GM10847 (cell line): ENCODE results near the gene ZNF740.

Experiments used
- POLR2A ChIP-seq: IDR thresholded peaks from 2 replicates; pipeline ENCODE4 v1.6.1; 2011; ENCODE audit not compliant: insufficient read length; ENCODE audit errors: extremely low read depth

The ZNF740 gene

DNA sequence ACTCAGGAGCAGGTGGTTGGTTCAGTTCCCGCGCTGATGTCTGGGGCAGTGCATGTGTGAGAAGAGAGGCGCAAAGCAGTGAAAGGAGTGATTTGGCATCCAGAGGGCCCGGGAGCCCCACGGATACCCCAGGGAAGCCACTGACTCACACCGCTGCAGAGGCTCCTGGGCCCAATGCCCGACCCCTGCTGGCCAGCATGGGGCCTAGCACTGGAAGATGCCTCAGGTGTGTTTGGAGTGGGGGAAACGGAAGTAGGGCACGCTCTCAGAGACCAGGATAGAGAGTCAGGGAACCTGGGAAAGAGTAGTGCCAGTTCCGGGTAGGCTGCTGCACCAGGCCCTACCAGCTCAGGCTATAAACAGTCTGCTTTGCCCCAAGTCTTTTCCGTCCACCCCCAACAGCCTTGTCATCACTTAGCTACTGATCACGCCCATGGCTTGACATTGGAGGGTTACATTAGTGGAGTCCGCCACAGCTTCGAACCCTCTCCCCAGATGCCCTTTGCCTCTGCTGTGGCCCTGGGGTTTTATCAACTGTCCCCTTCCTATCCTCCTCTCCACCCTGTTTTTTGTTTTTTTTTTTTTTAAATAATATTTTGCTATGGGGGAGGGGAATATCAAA lies 9.7 kb downstream of the ZNF740 start:
- no peak for TF ChIP-seq POLR2A

DNA sequence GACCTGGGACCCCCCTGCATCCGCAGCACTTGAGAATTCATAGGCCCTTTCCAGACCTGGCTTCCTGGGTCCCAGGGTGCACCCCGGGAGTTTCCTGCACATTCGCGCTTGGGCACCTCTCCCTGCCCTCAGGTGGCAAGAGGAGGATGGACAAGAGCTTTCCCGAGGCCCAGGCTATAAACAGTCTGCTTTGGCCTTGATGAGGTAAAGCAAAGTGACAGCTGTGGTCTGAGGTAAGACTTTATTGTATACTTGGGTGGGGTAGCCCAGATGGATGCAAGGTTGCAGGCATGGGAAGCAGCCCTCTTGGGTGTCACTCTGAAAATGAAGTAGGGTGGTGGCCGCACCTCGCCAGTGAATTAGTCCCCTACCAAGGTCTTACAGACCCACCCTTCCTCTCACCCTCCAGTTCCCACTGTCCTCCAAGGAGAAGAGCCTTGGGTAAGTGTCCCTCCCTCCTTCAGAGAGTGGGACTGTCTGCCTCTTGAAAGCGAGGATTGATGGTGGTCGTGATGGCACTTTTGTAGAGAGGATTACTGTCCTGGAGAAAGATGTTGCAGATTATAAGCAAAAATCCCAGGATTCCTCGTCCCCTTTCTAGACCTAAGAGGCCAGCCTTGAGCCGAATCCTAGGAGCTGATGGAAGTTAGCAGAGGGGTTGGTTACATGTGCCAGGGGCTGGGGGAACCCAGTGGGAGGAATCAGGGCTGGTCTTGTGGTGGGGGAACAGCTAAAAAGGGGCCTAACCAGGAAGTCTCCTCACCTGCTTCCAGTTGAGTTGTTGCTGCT lies 10.8 kb downstream of the ZNF740 start:
- TF ChIP-seq POLR2A, result no peak

DNA sequence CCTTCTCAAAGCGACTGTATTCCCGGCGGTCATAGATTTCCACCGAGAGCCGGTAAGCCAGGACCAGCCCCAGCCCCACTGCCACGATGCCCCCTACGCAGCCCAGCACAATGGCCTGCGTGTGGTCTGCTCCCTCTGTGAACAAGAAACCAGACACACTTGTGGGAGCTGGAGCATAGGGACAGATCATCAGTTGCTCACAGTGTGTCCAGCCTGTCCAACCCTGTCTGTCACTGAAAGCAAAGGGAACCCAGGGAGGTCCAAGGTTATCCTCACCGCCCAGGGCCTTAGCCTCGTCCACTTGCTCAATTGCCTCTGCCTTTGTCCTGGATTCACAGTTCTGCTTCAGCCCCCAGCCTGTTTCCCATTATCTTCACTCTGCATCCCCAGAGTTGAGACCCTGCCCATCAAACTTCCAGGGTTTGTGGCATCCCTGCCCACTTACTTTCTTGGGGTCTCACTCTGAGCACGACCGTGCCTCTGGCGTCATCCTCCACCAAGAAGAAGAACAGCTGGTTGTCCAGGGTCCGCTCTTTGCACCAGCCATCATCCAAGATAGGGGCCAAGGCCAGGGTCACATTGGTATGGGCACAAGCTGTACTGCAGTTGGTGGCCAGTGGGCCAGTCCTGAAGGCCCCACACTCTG lies 11.5 kb downstream of the ZNF740 start:
- TF ChIP-seq POLR2A, result no peak

DNA sequence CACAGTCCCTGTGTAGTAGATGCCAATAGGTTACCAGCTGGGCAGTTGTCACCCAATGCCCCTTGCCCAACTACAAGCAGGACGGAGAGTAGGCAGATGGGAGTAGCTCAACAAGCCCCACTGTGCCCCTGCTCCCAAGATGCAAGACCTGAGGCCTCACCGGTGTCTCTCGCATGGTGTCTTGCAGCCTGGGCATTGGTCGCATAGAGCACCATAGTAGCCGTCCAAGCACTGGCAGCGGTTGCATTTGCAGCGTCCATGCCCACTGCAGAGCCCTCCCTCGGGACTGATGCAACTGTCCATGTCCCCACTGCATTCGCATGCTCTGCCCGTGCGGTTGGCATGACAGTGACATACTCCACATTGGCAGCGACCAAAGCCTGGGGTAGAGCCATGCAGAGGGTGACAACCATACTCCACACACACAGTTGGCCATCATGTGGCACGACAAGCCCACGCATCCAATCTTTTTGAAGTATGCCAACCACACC lies 12.1 kb downstream of the ZNF740 start:
- no peak for TF ChIP-seq POLR2A

DNA sequence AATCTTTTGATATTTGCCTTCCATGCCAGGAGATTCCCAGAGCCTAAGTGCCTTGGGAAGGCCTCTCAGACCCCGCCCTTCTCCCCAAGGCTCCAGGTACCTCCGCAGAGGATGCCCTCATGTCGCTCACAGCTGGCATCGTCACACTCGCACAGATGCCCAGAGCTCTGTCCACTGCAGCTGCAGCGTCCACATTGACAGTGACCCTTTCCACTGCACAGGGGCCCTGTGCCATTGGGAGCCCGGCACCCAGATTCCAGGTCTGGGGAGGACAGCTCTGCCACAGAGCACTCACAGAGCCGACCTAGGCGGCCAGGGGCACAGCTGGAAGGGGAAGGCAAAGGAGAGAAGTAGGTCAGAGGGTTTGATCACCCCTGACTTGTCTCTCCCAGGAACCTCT lies 12.5 kb downstream of the ZNF740 start:
- no peak for TF ChIP-seq POLR2A

DNA sequence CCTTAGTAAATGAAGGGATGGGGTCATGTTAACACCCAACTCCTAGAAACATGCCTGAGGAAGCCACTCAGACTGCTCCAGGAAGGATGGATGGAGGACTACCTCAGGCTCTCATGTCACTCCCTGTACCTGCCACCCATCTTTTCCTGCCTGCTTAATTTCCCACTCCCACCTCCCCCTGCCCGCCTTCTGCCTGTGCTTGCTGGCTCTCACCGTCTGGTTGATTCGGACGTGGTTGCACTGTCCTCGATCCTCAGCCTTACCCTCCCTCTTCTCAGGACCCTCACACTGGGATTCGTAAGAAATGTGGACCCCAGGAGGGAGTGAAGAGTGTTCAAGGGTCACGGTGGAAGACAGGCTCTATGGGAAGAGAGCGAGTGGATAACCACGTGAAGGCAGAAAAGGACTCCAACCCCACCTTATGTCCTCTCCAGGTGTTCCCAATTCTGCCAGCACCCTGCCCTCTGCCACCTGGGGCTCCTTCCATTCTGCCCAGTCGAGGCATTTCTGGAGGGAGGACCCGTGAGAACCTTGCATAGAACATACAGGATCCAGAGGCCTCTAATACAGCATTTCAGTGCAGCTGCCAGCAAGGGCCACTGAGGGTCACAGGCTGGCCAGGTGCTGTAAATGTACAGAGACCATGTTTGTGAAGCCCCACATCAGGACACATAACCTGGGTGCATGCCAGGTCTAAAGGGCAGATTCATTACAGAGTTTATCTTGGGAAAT lies 13.6 kb downstream of the ZNF740 start:
- no peak for TF ChIP-seq POLR2A

DNA sequence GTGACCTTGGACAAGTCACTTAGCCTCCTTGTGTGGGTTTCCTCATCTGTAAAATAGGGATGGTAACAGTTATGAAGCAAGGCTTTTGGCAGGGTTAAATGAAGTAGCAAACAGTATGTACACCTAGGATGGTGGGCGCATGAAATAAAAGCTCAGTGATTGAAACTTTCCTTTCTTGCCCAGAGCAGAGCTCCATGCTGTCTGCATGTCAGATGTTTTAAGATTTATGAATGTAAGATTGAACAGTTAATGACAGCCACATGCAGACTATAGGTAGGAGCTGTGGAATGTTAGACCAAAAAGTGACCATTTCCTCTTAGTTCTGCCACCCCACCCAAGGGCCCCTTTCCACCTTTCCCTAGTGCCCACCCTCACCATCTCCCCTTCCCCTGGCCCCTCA lies 14.5 kb downstream of the ZNF740 start:
- TF ChIP-seq POLR2A, result no peak

DNA sequence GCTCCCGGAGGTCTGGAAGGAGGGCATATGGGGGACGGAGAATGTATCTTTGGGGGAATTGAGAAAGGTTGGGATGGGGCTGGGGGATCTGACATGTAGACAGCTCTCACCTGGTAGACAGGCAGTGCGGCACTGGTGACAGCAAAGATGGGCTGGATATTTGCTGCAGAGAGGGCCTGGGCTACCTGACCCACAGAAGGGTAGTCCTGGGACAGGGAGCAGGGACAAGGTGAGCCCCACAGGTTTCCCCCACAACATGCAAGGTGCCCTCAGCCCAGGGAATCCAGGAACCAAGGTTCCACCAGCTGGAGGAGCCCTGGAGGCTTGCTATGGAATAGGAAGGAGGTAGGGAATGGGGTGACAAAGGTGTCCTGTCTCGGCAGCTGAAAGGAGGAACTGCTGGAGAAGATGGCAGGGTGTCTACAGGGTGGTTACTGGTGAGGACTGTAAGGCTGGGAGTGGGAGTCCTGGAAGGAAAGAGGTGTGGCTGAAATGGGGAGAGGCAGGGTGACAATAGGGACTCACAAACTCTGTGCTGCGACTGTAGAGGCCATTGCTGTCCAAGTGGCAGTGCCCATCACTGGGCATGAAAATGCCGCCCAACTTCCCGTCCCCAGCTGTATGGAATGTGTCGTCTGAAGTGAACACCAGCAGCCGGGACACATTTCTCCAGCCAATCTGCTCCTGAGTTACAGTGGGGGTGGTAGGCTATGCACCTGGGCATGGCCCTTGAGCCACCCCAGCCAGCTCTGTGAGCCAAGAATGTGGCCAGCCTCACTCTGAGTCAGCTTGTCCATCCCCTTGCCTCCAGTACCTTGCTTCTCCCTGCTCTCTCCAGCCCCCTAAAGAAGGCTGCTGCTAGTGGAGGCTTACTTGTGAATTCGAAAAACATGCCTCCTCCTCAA lies 15.2 kb downstream of the ZNF740 start:
- no peak for TF ChIP-seq POLR2A

DNA sequence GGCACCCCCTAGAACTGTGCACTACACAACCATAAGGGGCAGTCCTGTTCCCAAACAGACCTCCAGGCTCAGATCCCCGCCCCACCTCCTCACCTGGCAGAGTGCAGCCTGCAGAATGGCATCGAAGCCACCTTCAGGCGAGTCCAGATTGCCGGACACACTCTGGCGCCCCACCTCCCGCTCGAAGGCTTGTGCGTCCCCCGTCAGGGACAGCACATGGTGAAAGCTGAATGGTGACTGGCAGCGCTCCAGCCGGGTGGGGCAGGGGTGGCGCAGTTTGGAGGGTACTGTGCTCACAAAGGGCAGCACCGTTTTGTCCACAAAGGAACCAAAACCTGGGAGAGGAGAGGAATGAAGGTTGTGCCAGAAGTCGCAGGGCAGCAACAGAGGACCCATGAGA lies 16.0 kb downstream of the ZNF740 start:
- no peak for TF ChIP-seq POLR2A

DNA sequence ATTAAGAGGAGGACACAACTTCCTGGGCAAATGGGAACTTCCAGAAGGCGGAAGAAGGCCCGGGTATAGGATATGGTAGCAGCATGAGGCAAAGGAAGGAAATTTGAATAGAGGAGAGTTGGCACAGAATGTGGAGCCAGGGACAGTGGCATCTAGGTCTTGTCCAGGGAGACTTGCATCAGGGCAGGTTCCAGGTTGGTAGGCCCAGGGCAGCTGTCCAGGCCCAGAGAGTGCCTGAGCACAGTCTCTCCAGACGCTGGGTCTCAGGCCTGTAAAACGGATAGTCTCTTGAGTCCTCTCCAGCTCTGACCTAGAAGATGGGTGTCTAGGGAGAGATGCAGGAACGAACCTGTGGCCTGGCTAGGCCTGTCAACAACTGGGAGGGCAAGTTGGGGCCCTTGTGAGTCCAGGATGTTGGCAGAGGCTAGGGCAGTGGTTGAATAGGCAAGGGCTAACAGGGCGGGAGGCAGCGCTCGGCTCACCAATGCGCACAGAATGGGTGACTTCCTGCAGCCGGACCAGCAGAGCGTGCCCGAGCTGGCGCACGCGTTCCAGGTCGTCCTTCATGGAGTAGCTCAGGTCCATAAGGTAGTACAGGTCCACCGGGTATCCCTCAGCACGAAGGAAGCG lies 16.6 kb downstream of the ZNF740 start:
- TF ChIP-seq POLR2A, result no peak

DNA sequence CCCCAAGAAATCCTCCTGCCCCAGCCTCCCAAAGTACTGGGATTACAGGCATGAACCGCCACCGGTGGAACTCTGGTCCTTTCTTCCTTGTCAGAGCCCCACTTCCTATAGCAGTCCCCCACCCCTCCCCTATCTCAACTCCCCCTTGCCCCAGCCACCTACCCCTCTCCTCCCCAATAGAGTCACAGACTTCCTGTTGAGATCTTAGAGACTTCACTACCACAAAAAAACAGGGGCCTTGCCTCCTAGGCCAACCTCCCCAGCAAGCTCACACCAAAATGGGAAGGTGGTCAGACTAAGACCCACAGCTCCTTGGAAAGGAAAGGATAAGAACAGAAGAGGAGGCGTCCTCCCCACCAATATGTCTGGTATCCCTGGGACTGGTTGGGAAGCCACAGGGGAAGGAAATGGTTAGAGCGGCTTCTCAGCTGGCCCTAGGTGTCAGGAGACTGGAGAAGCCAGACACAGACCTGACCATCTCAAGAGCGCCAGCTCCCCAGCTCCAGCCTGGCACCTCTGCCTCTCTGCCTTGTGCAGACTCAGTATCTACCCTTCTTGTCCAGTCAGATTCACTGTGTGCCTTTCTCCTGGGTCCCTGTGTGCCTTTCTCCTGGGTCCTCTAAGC lies 18.1 kb downstream of the ZNF740 start:
- no peak for TF ChIP-seq POLR2A

DNA sequence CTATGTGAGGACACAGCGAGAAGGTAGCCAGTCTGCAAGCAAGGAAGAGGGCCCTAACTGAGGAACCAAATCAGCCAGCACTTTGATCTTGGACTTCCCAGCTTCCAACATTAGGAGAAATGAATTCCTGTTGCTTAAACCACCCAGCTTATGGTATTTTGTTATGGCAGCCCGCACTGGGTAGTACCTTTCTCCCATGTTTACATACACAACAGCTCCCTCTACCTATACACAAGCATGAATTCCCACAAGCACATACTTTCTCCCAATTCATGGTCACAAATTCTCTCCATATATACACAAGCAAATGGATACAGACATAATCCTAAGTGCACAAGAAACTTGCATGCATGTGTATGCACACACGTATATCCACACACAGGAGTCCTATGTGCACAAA lies 19.2 kb downstream of the ZNF740 start:
- no peak for TF ChIP-seq POLR2A

DNA sequence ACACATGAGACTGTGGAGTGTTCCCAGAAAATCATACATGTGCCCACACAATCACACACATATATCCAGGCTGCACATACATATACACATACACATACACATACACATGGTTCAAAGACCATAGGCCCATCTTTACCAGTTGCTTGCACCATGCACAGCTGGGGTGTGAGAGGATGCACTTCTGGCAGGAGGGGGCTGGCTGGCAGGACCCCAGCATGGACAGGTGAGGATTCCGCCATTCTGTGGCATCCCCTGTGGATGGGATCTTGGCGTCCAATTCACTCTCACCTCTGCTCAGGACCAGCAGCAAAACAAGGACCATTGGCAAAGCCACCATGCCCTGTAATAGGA lies 19.6 kb downstream of the ZNF740 start:
- no peak for TF ChIP-seq POLR2A
